HCT116 (cell line): Measurements from ENCODE around the gene FLT3. TPM values are rescaled to one million over a fixed set of nuclear protein-coding genes. Genes with fewer than 3 reads are reported as not detected.

Source experiments
- ATAC-seq: fragments of 200-7000 bp; cut with Tn5 transposase; 2 replicates; pipeline ENCODE4 v1.9.1; 2020; ENCODE audit warnings: mild to moderate bottlenecking, moderate library complexity
- BruUV-seq: library from RNA; stranded (reverse); fragments of 400-500 nt; replicated peaks from 2 replicates; lab custom pipeline; 2021; lab: Mats Ljungman, UMichigan
- CTCF ChIA-PET: fragments of 300-600 bp; sonication (Branson Sonifier 250); formaldehyde crosslinking; loops from one replicate; lab custom pipeline; 2021; ENCODE audit warnings: antibody characterized with exemption; lab: Charles Lee
- POLR2A ChIA-PET: fragments of 300-600, 350-600 bp; sonication (Branson Sonifier 250); formaldehyde crosslinking; loops from one replicate; lab custom pipeline; 2021; ENCODE audit warnings: antibody characterized with exemption; lab: Charles Lee
- RAD21 ChIA-PET, 2 experiments: fragments of 300-600 bp; sonication (Branson Sonifier 250); formaldehyde crosslinking; loops; one replicate each; lab custom pipeline; 2023; ENCODE audit warnings: low total read pairs in 2 of 2; ENCODE audit not compliant: uncharacterized antibody in 2 of 2, unreplicated experiment in 2 of 2, low non-redundant PET in 1 of 2; lab: Charles Lee
- DNase-seq: peaks from one replicate; pipeline ENCODE4 v3.0.0-alpha.2; 2010; ENCODE audit warnings: low read depth, low spot score
- H2AFZ ChIP-seq: fragments of 200-600 bp; shearing (Covaris generic), sonication (generic); 2 replicates; pipeline ENCODE4 v1.6.1; 2017; ENCODE audit warnings: low read depth, mixed run types, mixed read lengths, antibody characterized with exemption, low read length; ENCODE audit not compliant: poor library complexity, severe bottlenecking
- H3K27ac ChIP-seq: 2 replicates; pipeline ENCODE4 v1.5.1; 2012; ENCODE audit warnings: low read depth, low read length
- H3K27me3 ChIP-seq: fragments of 200-600 bp; sonication (generic); 2 replicates; pipeline ENCODE4 v1.6.1; 2016; ENCODE audit warnings: mixed run types, low read length, mixed read lengths; ENCODE audit not compliant: insufficient read depth
- H3K36me3 ChIP-seq, 2 experiments: fragments of 200-500 bp in 1 of 2; fragments of 200-600 bp in 1 of 2; sonication (Bioruptor generic) in 1 of 2; sonication (generic) in 1 of 2; 2 replicates each; pipeline versions ENCODE4 v1.5.1 to v1.6.1; 2014 to 2016; ENCODE audit warnings: low read length in 2 of 2, inconsistent platforms in 1 of 2, mixed read lengths in 1 of 2, mixed run types in 1 of 2; ENCODE audit not compliant: insufficient read depth in 2 of 2, control insufficient read depth in 1 of 2
- H3K4me1 ChIP-seq, 2 experiments: fragments of 200-600 bp in 1 of 2; sonication (generic) in 1 of 2; 2 replicates each; pipeline versions ENCODE4 v1.5.1 to v1.6.1; 2012 to 2017; ENCODE audit warnings: low read length in 2 of 2, inconsistent platforms in 1 of 2, mild to moderate bottlenecking in 1 of 2, mixed read lengths in 1 of 2, mixed run types in 1 of 2, moderate library complexity in 1 of 2; ENCODE audit not compliant: insufficient read depth in 2 of 2, control insufficient read depth in 1 of 2
- H3K4me2 ChIP-seq: fragments of 200-600 bp; sonication (generic); 2 replicates; pipeline ENCODE4 v1.6.1; 2017; ENCODE audit warnings: mixed run types, low read length, mixed read lengths
- H3K4me3 ChIP-seq, 2 experiments: fragments of 200-600 bp in 1 of 2; sonication (generic) in 1 of 2; replicated peaks in 1 of 2; 2 replicates each; pipeline ENCODE4 v1.5.1; 2011 to 2016; ENCODE audit warnings: low read length in 2 of 2, control low read depth in 1 of 2, low read depth in 1 of 2, mild to moderate bottlenecking in 1 of 2, mixed read lengths in 1 of 2, mixed run types in 1 of 2
- H3K79me2 ChIP-seq: fragments of 200-600 bp; sonication (generic); 2 replicates; pipeline ENCODE4 v1.6.1; 2017; ENCODE audit warnings: mild to moderate bottlenecking, mixed run types, low read length, moderate library complexity, mixed read lengths; ENCODE audit not compliant: insufficient read depth
- H3K9ac ChIP-seq: fragments of 200-600 bp; sonication (generic); 2 replicates; pipeline ENCODE4 v1.6.1; 2016; ENCODE audit warnings: low read length, mixed read lengths
- H3K9me2 ChIP-seq: fragments of 200-600 bp; sonication (generic), shearing (Covaris generic); 2 replicates; pipeline ENCODE4 v1.6.1; 2017; ENCODE audit warnings: mixed run types, mild to moderate bottlenecking, moderate library complexity; ENCODE audit not compliant: insufficient read depth
- H3K9me3 ChIP-seq, 2 experiments: fragments of 200-500 bp in 1 of 2; fragments of 200-600 bp in 1 of 2; sonication (Bioruptor generic) in 1 of 2; sonication (generic) in 1 of 2; 2 replicates each; pipeline ENCODE4 v1.6.1; 2014 to 2017; ENCODE audit warnings: low read length in 2 of 2, mixed read lengths in 2 of 2, inconsistent platforms in 1 of 2, low read depth in 1 of 2, mild to moderate bottlenecking in 1 of 2, mixed run types in 1 of 2, moderate library complexity in 1 of 2; ENCODE audit not compliant: control insufficient read depth in 1 of 2, insufficient read depth in 1 of 2
- H4K20me1 ChIP-seq: fragments of 200-600 bp; sonication (generic), shearing (Covaris generic); 2 replicates; pipeline ENCODE4 v1.6.1; 2017; ENCODE audit warnings: mixed run types, mild to moderate bottlenecking, moderate library complexity; ENCODE audit not compliant: insufficient read depth
- CBX3 ChIP-seq: IDR thresholded peaks from 2 replicates; pipeline ENCODE4 v1.6.1; 2012; ENCODE audit warnings: low read depth
- CEBPB ChIP-seq: IDR thresholded peaks from 2 replicates; pipeline ENCODE4 v1.6.1; 2012; ENCODE audit warnings: low read depth
- EZH2phosphoT487 ChIP-seq: fragments of 200-600 bp; IDR thresholded peaks from 2 replicates; pipeline ENCODE4 v1.6.1; 2018; ENCODE audit warnings: antibody characterized with exemption, borderline replicate concordance
- FOSL1 ChIP-seq: IDR thresholded peaks from 2 replicates; pipeline ENCODE4 v1.6.1; 2012; ENCODE audit warnings: low read depth
- JUND ChIP-seq: IDR thresholded peaks from 2 replicates; pipeline ENCODE4 v1.6.1; 2012
- MAX ChIP-seq: IDR thresholded peaks from 2 replicates; pipeline ENCODE4 v1.6.1; 2012
- POLR2A ChIP-seq: IDR thresholded peaks from 2 replicates; pipeline ENCODE4 v1.7.0; 2011; ENCODE audit warnings: borderline replicate concordance; ENCODE audit not compliant: insufficient read depth, insufficient read length; ENCODE audit errors: extremely low read depth
- RAD21 ChIP-seq: IDR thresholded peaks from 2 replicates; pipeline ENCODE4 v1.6.1; 2012; ENCODE audit warnings: low read depth, mild to moderate bottlenecking
- REST ChIP-seq: IDR thresholded peaks from 2 replicates; pipeline ENCODE4 v1.6.1; 2012; ENCODE audit warnings: low read depth
- SIN3A ChIP-seq: IDR thresholded peaks from 2 replicates; pipeline ENCODE4 v1.6.1; 2012; ENCODE audit warnings: low read depth
- SP1 ChIP-seq: IDR thresholded peaks from 2 replicates; pipeline ENCODE4 v1.6.1; 2012; ENCODE audit warnings: low read depth
- SRF ChIP-seq: IDR thresholded peaks from 2 replicates; pipeline ENCODE4 v1.6.1; 2012; ENCODE audit warnings: low read depth
- TCF7L2 ChIP-seq: IDR thresholded peaks from 2 replicates; pipeline ENCODE4 v1.7.0; 2011; ENCODE audit warnings: borderline replicate concordance, inconsistent platforms; ENCODE audit not compliant: insufficient read depth, insufficient read length; ENCODE audit errors: extremely low read depth
- YY1 ChIP-seq: IDR thresholded peaks from 2 replicates; pipeline ENCODE4 v1.6.1; 2011; ENCODE audit warnings: low read length, low read depth, moderate library complexity, mild to moderate bottlenecking; ENCODE audit not compliant: insufficient replicate concordance; ENCODE audit errors: extremely low read depth
- ZFX ChIP-seq: fragments of 450-650 bp; IDR thresholded peaks from 2 replicates; pipeline ENCODE4 v1.6.1; 2017
- ZNF274 ChIP-seq: fragments of 200-500 bp; sonication (Bioruptor generic); IDR thresholded peaks from 2 replicates; pipeline ENCODE4 v1.6.1; 2014; ENCODE audit warnings: mild to moderate bottlenecking, low read depth, low read length, inconsistent platforms
- intact Hi-C: fragments of 100-400 bp; cut with micrococcal nuclease; formaldehyde crosslinking; loops from 2 replicates; pipeline ENCODE4 v1.10.0; 2022
- total RNA-seq: library from RNA; stranded (reverse); gene quantifications from one replicate; pipeline ENCODE4 v1.2.1, GENCODE V29; 2021; ENCODE audit not compliant: unreplicated experiment
- TF ChIP-seq, protein P1 (sequence below), 3 experiments: fragments of 200-600 bp in 1 of 3; sonication (generic) in 1 of 3; IDR thresholded peaks in 2 of 3; conservative IDR thresholded peaks in 1 of 3; 2 replicates each; pipeline ENCODE4 v1.5.1; 2012 to 2017; ENCODE audit warnings: low read depth in 2 of 3, low read length in 2 of 3, antibody characterized with exemption in 1 of 3, borderline replicate concordance in 1 of 3, control low read depth in 1 of 3, mild to moderate bottlenecking in 1 of 3, mixed read lengths in 1 of 3, mixed run types in 1 of 3, moderate library complexity in 1 of 3; ENCODE audit not compliant: insufficient read depth in 1 of 3
- TF ChIP-seq, protein P2 (sequence below): IDR thresholded peaks from 2 replicates; pipeline ENCODE4 v1.6.1; 2011; ENCODE audit warnings: mild to moderate bottlenecking, low read length, moderate library complexity; ENCODE audit not compliant: insufficient replicate concordance; ENCODE audit errors: extremely low read depth

Gene FLT3
- total RNA-seq, 1 experiment from 2014 or later, result 0.17 TPM

DNA sequence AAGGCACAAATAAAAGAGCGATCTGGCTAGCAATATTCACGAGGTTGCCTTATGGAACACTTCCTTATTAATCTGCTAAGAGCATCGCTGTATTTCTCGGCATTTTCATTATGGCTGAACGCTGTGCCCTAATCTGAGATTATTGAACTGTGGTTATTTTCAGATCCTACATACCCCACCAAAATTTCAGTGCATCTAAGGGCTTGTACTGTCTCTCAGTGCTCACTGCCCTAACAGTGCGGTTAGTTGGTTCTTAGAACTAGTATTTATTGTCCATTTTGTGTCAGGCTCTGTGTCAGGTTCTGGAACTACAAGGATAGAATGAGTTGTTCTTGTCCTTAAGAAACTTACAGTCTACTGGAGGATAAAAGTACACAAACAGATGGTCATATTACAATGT is 51.6 kb downstream of the FLT3 start:
- H3K36me3 ChIP-seq, result no peaks in the 10 kb centered on the region
- TF ChIP-seq ZNF274 (no peak), TCF7L2 (no peak), SP1 (no peak), RAD21 (no peak), SIN3A (no peak), CEBPB (no peak), EZH2phosphoT487 (no peak), ZFX (no peak), REST (no peak), SRF (no peak), FOSL1 (no peak), CBX3 (no peak), YY1 (no peak), POLR2A (no peak), MAX (no peak), JUND (no peak)
- TF ChIP-seq, protein P1, sequence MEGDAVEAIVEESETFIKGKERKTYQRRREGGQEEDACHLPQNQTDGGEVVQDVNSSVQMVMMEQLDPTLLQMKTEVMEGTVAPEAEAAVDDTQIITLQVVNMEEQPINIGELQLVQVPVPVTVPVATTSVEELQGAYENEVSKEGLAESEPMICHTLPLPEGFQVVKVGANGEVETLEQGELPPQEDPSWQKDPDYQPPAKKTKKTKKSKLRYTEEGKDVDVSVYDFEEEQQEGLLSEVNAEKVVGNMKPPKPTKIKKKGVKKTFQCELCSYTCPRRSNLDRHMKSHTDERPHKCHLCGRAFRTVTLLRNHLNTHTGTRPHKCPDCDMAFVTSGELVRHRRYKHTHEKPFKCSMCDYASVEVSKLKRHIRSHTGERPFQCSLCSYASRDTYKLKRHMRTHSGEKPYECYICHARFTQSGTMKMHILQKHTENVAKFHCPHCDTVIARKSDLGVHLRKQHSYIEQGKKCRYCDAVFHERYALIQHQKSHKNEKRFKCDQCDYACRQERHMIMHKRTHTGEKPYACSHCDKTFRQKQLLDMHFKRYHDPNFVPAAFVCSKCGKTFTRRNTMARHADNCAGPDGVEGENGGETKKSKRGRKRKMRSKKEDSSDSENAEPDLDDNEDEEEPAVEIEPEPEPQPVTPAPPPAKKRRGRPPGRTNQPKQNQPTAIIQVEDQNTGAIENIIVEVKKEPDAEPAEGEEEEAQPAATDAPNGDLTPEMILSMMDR (IDR thresholded peaks at IDR 0.05 in 2 of 3, conservative IDR thresholded peaks at IDR 0.05 in 1 of 3; ENCODE audit: borderline replicate concordance in 1 of 3, insufficient read depth in 1 of 3, low read depth in 2 of 3, low read length in 2 of 3), result no peak
- TF ChIP-seq, protein P2, sequence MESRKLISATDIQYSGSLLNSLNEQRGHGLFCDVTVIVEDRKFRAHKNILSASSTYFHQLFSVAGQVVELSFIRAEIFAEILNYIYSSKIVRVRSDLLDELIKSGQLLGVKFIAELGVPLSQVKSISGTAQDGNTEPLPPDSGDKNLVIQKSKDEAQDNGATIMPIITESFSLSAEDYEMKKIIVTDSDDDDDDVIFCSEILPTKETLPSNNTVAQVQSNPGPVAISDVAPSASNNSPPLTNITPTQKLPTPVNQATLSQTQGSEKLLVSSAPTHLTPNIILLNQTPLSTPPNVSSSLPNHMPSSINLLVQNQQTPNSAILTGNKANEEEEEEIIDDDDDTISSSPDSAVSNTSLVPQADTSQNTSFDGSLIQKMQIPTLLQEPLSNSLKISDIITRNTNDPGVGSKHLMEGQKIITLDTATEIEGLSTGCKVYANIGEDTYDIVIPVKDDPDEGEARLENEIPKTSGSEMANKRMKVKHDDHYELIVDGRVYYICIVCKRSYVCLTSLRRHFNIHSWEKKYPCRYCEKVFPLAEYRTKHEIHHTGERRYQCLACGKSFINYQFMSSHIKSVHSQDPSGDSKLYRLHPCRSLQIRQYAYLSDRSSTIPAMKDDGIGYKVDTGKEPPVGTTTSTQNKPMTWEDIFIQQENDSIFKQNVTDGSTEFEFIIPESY, result no peak
- intact Hi-C loops, result no loop called here
- H3K9me3 ChIP-seq, result no peaks in the 10 kb centered on the region
- no peaks in the 10 kb centered on the region for H3K4me1 ChIP-seq
- H3K27me3 ChIP-seq, result no peaks in the 10 kb centered on the region
- DNase-seq (no peak), ATAC-seq (no peak)
- H4K20me1 ChIP-seq, result no peaks in the 10 kb centered on the region
- ChIA-PET POLR2A (no interaction called here), RAD21 (no interaction called here), CTCF (no interaction called here)
- no peak overlapping the region for H3K9ac ChIP-seq
- no TSS peak for BruUV-seq
- H3K4me3 ChIP-seq, result no peak overlapping the region
- no peak overlapping the region for H2AFZ ChIP-seq
- H3K9me2 ChIP-seq, result no peaks in the 10 kb centered on the region
- H3K27ac ChIP-seq, result no peak overlapping the region
- H3K4me2 ChIP-seq, result no peak overlapping the region
- H3K79me2 ChIP-seq, result no peaks in the 10 kb centered on the region
